ENCODE data around the gene NACA. TPM values are rescaled to one million over a fixed set of nuclear protein-coding genes. Genes with fewer than 3 reads are reported as not detected.
A peak's percentile ranks its signal among the peaks of the same experiment; 100 is the strongest.

The NACA gene
- total and polyA plus RNA-seq, 2 of the 13 experiments (the other 11 are each of a cell fraction or from before 2014, with no cell fraction given), result 799 to 1,700 TPM

DNA sequence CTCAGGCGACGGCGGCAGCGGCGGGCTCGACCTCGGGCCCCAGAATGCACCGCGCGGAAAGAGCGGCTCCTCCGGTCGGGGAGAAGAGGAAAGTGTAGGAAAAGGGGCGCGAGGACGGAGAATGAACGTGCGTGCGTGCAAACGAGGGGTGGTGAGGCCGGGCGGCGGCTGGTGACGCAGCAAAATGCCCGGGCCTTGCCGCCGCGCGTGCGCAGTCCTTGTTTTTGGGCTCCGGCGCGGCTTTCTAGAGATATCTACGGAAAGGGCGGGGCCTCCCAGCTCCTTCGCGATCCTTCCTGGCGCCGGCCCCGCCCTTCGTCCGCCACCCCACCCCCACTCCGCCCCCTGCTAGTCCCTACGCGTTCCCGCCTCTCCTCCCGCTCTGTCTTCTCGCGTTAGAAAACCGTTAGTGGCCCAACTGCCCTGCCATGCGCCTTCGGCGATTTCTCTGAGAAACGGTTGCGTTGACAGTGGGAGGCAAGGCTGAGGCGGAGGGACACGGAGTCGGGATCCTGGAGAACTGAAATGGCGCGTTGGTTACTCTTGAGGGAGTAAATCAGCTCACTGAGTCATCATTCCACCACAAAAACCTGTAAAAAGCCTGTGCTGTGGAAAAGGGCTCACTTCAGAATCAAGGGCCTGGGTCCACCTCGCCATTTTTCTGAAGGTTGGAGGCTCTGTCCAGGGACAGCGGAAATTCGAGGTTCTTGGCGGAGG, 36.8 kb downstream of the NACA start, which contains the start of gene PTGES3 (continued):
- TF ChIP-seq, protein P1, sequence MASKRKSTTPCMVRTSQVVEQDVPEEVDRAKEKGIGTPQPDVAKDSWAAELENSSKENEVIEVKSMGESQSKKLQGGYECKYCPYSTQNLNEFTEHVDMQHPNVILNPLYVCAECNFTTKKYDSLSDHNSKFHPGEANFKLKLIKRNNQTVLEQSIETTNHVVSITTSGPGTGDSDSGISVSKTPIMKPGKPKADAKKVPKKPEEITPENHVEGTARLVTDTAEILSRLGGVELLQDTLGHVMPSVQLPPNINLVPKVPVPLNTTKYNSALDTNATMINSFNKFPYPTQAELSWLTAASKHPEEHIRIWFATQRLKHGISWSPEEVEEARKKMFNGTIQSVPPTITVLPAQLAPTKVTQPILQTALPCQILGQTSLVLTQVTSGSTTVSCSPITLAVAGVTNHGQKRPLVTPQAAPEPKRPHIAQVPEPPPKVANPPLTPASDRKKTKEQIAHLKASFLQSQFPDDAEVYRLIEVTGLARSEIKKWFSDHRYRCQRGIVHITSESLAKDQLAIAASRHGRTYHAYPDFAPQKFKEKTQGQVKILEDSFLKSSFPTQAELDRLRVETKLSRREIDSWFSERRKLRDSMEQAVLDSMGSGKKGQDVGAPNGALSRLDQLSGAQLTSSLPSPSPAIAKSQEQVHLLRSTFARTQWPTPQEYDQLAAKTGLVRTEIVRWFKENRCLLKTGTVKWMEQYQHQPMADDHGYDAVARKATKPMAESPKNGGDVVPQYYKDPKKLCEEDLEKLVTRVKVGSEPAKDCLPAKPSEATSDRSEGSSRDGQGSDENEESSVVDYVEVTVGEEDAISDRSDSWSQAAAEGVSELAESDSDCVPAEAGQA (IDR thresholded peaks at IDR 0.05; ENCODE audit: low read depth), result peak; percentile 64
- TF ChIP-seq, protein P1 (CRISPR knock-in tag; IDR thresholded peaks at IDR 0.05; ENCODE audit: borderline replicate concordance), result peak; percentile 69
- TF ChIP-seq HNRNPK (IDR thresholded peaks at IDR 0.05; ENCODE audit: low read depth, low read length, poor library complexity, severe bottlenecking) (peak; percentile 93), ZC3H13 (CRISPR knock-in tag; IDR thresholded peaks at IDR 0.05) (peak; percentile 94), NR2F1 (CRISPR knock-in tag; IDR thresholded peaks at IDR 0.05) (no peak), ARHGAP35 (CRISPR knock-in tag; IDR thresholded peaks at IDR 0.05; ENCODE audit: borderline replicate concordance) (peak; percentile 94), HNF4G (IDR thresholded peaks at IDR 0.05; ENCODE audit: borderline replicate concordance, low read depth, low read length) (no peak), HNF4G (CRISPR knock-in tag; IDR thresholded peaks at IDR 0.05; ENCODE audit: borderline replicate concordance, low read depth) (no peak)
- TF ChIP-seq, protein P2, sequence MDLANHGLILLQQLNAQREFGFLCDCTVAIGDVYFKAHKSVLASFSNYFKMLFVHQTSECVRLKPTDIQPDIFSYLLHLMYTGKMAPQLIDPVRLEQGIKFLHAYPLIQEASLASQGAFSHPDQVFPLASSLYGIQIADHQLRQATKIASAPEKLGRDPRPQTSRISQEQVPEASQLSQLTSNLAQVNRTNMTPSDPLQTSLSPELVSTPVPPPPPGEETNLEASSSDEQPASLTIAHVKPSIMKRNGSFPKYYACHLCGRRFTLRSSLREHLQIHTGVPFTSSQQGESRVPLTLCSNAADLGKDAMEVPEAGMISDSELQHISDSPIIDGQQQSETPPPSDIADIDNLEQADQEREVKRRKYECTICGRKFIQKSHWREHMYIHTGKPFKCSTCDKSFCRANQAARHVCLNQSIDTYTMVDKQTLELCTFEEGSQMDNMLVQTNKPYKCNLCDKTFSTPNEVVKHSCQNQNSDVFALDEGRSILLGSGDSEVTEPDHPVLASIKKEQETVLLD (CRISPR knock-in tag; IDR thresholded peaks at IDR 0.05; ENCODE audit: low read depth), result peak; percentile 88
- TF ChIP-seq, protein P3, sequence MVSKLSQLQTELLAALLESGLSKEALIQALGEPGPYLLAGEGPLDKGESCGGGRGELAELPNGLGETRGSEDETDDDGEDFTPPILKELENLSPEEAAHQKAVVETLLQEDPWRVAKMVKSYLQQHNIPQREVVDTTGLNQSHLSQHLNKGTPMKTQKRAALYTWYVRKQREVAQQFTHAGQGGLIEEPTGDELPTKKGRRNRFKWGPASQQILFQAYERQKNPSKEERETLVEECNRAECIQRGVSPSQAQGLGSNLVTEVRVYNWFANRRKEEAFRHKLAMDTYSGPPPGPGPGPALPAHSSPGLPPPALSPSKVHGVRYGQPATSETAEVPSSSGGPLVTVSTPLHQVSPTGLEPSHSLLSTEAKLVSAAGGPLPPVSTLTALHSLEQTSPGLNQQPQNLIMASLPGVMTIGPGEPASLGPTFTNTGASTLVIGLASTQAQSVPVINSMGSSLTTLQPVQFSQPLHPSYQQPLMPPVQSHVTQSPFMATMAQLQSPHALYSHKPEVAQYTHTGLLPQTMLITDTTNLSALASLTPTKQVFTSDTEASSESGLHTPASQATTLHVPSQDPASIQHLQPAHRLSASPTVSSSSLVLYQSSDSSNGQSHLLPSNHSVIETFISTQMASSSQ (IDR thresholded peaks at IDR 0.05; ENCODE audit: low read depth), result no peak
- TF ChIP-seq, protein P3 (CRISPR knock-in tag; IDR thresholded peaks at IDR 0.05; ENCODE audit: borderline replicate concordance), result peak; percentile 58; the same call in 1 of the 2 replicates
- TF ChIP-seq, protein P4, sequence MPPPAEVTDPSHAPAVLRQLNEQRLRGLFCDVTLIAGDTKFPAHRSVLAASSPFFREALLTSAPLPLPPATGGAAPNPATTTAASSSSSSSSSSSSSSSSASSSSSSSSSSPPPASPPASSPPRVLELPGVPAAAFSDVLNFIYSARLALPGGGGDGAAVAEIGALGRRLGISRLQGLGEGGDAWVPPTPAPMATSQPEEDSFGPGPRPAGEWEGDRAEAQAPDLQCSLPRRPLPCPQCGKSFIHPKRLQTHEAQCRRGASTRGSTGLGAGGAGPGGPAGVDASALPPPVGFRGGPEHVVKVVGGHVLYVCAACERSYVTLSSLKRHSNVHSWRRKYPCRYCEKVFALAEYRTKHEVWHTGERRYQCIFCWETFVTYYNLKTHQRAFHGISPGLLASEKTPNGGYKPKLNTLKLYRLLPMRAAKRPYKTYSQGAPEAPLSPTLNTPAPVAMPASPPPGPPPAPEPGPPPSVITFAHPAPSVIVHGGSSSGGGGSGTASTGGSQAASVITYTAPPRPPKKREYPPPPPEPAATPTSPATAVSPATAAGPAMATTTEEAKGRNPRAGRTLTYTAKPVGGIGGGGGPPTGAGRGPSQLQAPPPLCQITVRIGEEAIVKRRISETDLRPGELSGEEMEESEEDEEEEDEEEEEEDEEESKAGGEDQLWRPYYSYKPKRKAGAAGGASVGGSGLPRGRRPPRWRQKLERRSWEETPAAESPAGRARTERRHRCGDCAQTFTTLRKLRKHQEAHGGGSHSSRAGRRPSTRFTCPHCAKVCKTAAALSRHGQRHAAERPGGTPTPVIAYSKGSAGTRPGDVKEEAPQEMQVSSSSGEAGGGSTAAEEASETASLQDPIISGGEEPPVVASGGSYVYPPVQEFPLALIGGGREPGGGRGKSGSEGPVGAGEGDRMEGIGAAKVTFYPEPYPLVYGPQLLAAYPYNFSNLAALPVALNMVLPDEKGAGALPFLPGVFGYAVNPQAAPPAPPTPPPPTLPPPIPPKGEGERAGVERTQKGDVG (CRISPR knock-in tag; IDR thresholded peaks at IDR 0.05; ENCODE audit: borderline replicate concordance), result peak; percentile 92; the same call in 1 of the 2 replicates
